Stomach (tissue), 4 donors: ENCODE data around the gene HLTF.

Source experiments
- EP300 ChIP-seq: sonication (generic); formaldehyde crosslinking; IDR thresholded peaks from one replicate; pipeline ENCODE4 v1.6.1; 2017; ENCODE audit warnings: antibody characterized with exemption
- POLR2A ChIP-seq, 4 donors: fragments of 450-650 bp; IDR thresholded peaks; one replicate each; pipeline ENCODE4 v1.6.1; 2016; ENCODE audit warnings: antibody characterized with exemption in 4 of 4, control low read depth in 2 of 4, mild to moderate bottlenecking in 1 of 4, moderate library complexity in 1 of 4
- POLR2AphosphoS5 ChIP-seq, 3 donors: sonication (generic); formaldehyde crosslinking; IDR thresholded peaks; one replicate each; pipeline ENCODE4 v1.6.1; 2016; ENCODE audit warnings: antibody characterized with exemption in 3 of 3
- TF ChIP-seq, protein P1 (sequence below), 7 experiments: fragments of 450-650 bp in 4 of 7; fragments of 200-600 bp in 3 of 7; sonication (generic) in 3 of 7; IDR thresholded peaks; one replicate each; pipeline ENCODE4 v1.5.1; 2016 to 2019; ENCODE audit warnings: antibody characterized with exemption in 7 of 7, control low read depth in 2 of 7, mild to moderate bottlenecking in 1 of 7

DNA sequence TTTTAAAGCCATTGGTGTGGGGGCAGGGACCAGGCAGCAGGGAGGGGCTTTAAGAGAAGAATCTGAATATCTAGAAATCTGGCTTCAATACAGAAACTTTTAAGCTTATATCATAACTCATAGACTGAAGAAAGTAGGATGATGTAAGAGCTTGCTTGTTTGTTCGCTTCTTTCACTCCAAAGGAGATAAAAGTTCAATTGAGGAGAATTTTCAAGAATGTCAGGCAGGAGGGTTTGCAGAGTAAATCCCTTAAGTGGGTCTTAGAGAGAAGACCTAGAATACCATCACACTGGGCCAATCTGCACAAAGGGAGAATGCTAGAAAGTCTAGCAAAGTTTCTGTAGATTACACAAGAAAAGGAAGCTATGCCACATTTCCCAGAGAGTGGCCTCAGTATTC lies 4.1 kb upstream of the HLTF start:
- TF ChIP-seq EP300, result no peak
- no peak for TF ChIP-seq POLR2A (IDR thresholded peaks at IDR 0.05)
- TF ChIP-seq, protein P1, sequence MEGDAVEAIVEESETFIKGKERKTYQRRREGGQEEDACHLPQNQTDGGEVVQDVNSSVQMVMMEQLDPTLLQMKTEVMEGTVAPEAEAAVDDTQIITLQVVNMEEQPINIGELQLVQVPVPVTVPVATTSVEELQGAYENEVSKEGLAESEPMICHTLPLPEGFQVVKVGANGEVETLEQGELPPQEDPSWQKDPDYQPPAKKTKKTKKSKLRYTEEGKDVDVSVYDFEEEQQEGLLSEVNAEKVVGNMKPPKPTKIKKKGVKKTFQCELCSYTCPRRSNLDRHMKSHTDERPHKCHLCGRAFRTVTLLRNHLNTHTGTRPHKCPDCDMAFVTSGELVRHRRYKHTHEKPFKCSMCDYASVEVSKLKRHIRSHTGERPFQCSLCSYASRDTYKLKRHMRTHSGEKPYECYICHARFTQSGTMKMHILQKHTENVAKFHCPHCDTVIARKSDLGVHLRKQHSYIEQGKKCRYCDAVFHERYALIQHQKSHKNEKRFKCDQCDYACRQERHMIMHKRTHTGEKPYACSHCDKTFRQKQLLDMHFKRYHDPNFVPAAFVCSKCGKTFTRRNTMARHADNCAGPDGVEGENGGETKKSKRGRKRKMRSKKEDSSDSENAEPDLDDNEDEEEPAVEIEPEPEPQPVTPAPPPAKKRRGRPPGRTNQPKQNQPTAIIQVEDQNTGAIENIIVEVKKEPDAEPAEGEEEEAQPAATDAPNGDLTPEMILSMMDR (IDR thresholded peaks at IDR 0.05), result no peak
- no peak for TF ChIP-seq POLR2AphosphoS5 (IDR thresholded peaks at IDR 0.05)
